Activated CD4-positive, alpha-beta T cell treated with anti-CD3 and anti-CD28 coated beads, Interleukin-2, Interleukin-4, amounts not matched to agents 100 ng/mL and 50 ng/mL, durations not matched to agents 16 hours and 8 hours (primary cell): Measurements from ENCODE around the gene SPRR5.

Experiments
- DNase-seq: peaks from one replicate; pipeline ENCODE4 v3.0.0-alpha.2; 2020; ENCODE audit warnings: low spot score

Gene SPRR5

GRCh38 chr1:152983234-152983633 is 36.2 kb downstream of the SPRR5 start:
- no peak for DNase-seq

- no peak for DNase-seq
Observed at GRCh38 chr1:152983743-152984142, 36.7 kb downstream of the SPRR5 start, which contains the start of gene SPRR1A. Gene SPRR1A, plus strand, starts transcription at chr1:152984081. Its CDS starts 1,150 bp downstream, at chr1:152985231.

- DNase-seq: no peak
Observed at GRCh38 chr1:152986578-152986977, 39.6 kb downstream of the SPRR5 start.

GRCh38 chr1:152993186-152993585 is 46.2 kb downstream of the SPRR5 start:
- no peak for DNase-seq

GRCh38 chr1:152995842-152996241 is 48.8 kb downstream of the SPRR5 start:
- no peak for DNase-seq

GRCh38 chr1:152996633-152997400 is 49.8 kb downstream of the SPRR5 start:
- no peak for DNase-seq

- no peak for DNase-seq
Observed at GRCh38 chr1:152997901-152998300, 50.9 kb downstream of the SPRR5 start.

GRCh38 chr1:152998476-152998875 is 51.5 kb downstream of the SPRR5 start:
- DNase-seq: no peak
